ENCODE data around the gene SVIL. TPM values are rescaled to one million over a fixed set of nuclear protein-coding genes. Genes with fewer than 3 reads are reported as not detected.
A peak's percentile ranks its signal among the peaks of the same experiment; 100 is the strongest.

Gene SVIL
- total and polyA plus RNA-seq, 2 donors (not counting 1 experiment from before 2014, with no cell fraction given) = 0.74 to 0.88 TPM

DNA sequence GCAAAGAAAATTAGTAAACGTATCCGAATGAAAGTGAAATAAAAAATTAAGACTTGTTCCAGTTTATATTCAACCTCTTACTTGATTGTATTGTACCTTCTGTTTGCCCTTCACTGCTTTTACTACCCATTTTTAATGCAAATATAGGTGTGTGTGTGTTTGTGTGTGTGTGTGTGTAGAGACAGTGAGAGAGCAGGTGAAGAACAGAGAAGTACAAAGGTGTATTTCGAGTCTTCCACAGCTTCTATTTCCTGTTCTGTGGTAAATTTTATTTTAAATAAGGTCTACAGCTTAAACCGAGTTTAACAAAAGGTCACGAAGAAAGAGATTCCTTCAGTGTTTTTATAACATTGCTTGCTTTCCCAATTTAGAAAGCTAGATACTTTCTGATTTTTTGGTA is 12.7 kb upstream of the SVIL start:
- Histone ChIP-seq H3K27ac (ENCODE audit: low read length in 2 of 2) (no peak overlapping the region), H3K36me3 (replicated peaks in 1 of 2; ENCODE audit: control extremely low read depth in 1 of 2, control insufficient read depth in 1 of 2, extremely low read depth in 1 of 2, insufficient read depth in 2 of 2, low read length in 1 of 2) (peaks cover 0 to 1% of the 10 kb centered on the region in 2 experiments), H3K4me3 (ENCODE audit: control extremely low read depth in 1 of 5, extremely low read depth in 1 of 5, insufficient read depth in 1 of 5, low read depth in 2 of 5, low read length in 4 of 5) (peak overlapping the region in 1 of 5 experiments; percentile 1), H3K9me3 (ENCODE audit: control extremely low read depth in 1 of 3, control insufficient read depth in 2 of 3, insufficient read depth in 1 of 3, low read length in 2 of 3) (no peaks in the 10 kb centered on the region), H3K79me2 (ENCODE audit: control insufficient read depth, insufficient read depth, low read length) (no peaks in the 10 kb centered on the region), H2AFZ (ENCODE audit: insufficient read depth, low read depth, low read length, poor library complexity, severe bottlenecking) (no peak overlapping the region), H3K4me1 (ENCODE audit: control insufficient read depth in 2 of 2, insufficient read depth in 2 of 2, low read length in 2 of 2) (peaks cover 9 to 23% of the 10 kb centered on the region in 2 donors), H3K4me2 (replicated peaks; ENCODE audit: low read depth, low read length, poor library complexity, severe bottlenecking) (peak overlapping the region; percentile 29), H4K20me1 (ENCODE audit: control insufficient read depth, insufficient read depth, low read length, poor library complexity, severe bottlenecking) (no peaks in the 10 kb centered on the region), H3K9ac (ENCODE audit: low read length) (no peak overlapping the region), H3K27me3 (replicated peaks in 1 of 4; ENCODE audit: control extremely low read depth in 1 of 4, control insufficient read depth in 3 of 4, insufficient read depth in 4 of 4, low read length in 3 of 4) (no peaks in the 10 kb centered on the region)
- H3K4me1 Mint-ChIP-seq = peaks cover 16% of the 10 kb centered on the region
- WGBS (ENCODE audit: insufficient coverage) = no CpG with 5 or more reads among the region's 5 CpGs
- H3K27me3 Mint-ChIP-seq = no peaks in the 10 kb centered on the region
- DNase-seq (peak; percentile 53), ATAC-seq (ENCODE audit: low read depth) (no peak)
- TF ChIP-seq, protein P1, sequence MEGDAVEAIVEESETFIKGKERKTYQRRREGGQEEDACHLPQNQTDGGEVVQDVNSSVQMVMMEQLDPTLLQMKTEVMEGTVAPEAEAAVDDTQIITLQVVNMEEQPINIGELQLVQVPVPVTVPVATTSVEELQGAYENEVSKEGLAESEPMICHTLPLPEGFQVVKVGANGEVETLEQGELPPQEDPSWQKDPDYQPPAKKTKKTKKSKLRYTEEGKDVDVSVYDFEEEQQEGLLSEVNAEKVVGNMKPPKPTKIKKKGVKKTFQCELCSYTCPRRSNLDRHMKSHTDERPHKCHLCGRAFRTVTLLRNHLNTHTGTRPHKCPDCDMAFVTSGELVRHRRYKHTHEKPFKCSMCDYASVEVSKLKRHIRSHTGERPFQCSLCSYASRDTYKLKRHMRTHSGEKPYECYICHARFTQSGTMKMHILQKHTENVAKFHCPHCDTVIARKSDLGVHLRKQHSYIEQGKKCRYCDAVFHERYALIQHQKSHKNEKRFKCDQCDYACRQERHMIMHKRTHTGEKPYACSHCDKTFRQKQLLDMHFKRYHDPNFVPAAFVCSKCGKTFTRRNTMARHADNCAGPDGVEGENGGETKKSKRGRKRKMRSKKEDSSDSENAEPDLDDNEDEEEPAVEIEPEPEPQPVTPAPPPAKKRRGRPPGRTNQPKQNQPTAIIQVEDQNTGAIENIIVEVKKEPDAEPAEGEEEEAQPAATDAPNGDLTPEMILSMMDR (IDR thresholded peaks at IDR 0.05) = no peak
- no peak for TF ChIP-seq EZH2 (IDR thresholded peaks at IDR 0.05; ENCODE audit: borderline replicate concordance, insufficient read depth, low read depth, low read length, poor library complexity, severe bottlenecking)
- H3K27ac Mint-ChIP-seq = no peak overlapping the region
- no peak overlapping the region for H3K4me3 Mint-ChIP-seq
- intact Hi-C loops (cut with micrococcal nuclease) = no loop called here
- H3K9me3 Mint-ChIP-seq (ENCODE audit: insufficient read depth) = no peaks in the 10 kb centered on the region
- ChIA-PET CTCF (no interaction called here), POLR2A (no interaction called here)

DNA sequence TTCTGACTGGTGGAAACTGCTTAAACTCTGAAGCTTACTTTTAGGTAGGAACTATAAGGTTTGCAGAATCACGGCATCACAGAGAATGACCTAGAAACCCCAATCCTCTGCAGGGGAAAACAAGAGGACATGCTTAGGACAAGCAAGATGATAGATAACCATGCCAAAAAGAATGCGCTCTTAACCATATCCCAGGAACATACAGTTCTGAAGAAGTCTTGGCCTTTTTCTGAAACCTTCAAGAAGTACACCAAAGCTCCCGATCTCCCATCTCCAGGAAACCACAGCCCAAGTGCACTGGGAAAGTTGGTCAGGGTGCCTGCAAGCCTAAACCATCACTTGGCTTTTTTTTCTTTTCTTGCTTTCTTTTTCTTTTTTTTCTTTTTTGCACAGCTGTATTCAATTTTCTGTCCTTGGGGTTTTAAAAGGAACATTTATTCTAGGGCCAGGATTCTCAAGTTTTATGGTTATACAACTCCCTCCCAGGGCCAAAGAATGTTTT is 12.2 kb upstream of the SVIL start:
- Histone ChIP-seq H4K20me1 (ENCODE audit: control insufficient read depth, insufficient read depth, low read length, poor library complexity, severe bottlenecking) (no peaks in the 10 kb centered on the region), H3K79me2 (ENCODE audit: control insufficient read depth, insufficient read depth, low read length) (no peaks in the 10 kb centered on the region), H3K27ac (ENCODE audit: low read length in 2 of 2) (no peak overlapping the region), H3K4me3 (ENCODE audit: control extremely low read depth in 1 of 5, extremely low read depth in 1 of 5, insufficient read depth in 1 of 5, low read depth in 2 of 5, low read length in 4 of 5) (no peak overlapping the region), H3K27me3 (replicated peaks in 1 of 4; ENCODE audit: control extremely low read depth in 1 of 4, control insufficient read depth in 3 of 4, insufficient read depth in 4 of 4, low read length in 3 of 4) (no peaks in the 10 kb centered on the region), H3K4me2 (replicated peaks; ENCODE audit: low read depth, low read length, poor library complexity, severe bottlenecking) (peak overlapping the region; percentile 29), H3K36me3 (replicated peaks in 1 of 2; ENCODE audit: control extremely low read depth in 1 of 2, control insufficient read depth in 1 of 2, extremely low read depth in 1 of 2, insufficient read depth in 2 of 2, low read length in 1 of 2) (peaks cover 0 to 1% of the 10 kb centered on the region in 2 experiments), H3K9ac (ENCODE audit: low read length) (no peak overlapping the region), H3K4me1 (ENCODE audit: control insufficient read depth in 2 of 2, insufficient read depth in 2 of 2, low read length in 2 of 2) (peaks cover 9 to 23% of the 10 kb centered on the region in 2 donors), H3K9me3 (ENCODE audit: control extremely low read depth in 1 of 3, control insufficient read depth in 2 of 3, insufficient read depth in 1 of 3, low read length in 2 of 3) (no peaks in the 10 kb centered on the region), H2AFZ (ENCODE audit: insufficient read depth, low read depth, low read length, poor library complexity, severe bottlenecking) (no peak overlapping the region)
- Mint-ChIP-seq H3K9me3 (ENCODE audit: insufficient read depth) (no peaks in the 10 kb centered on the region), H3K4me3 (no peak overlapping the region), H3K4me1 (peaks cover 16% of the 10 kb centered on the region), H3K27ac (no peak overlapping the region), H3K27me3 (no peaks in the 10 kb centered on the region)
- TF ChIP-seq, protein P1 (IDR thresholded peaks at IDR 0.05) = no peak
- TF ChIP-seq EZH2 (IDR thresholded peaks at IDR 0.05; ENCODE audit: borderline replicate concordance, insufficient read depth, low read depth, low read length, poor library complexity, severe bottlenecking) = no peak
- ChIA-PET CTCF (no interaction called here), POLR2A (no interaction called here)
- WGBS (ENCODE audit: insufficient coverage) = 40% methylated on average over 2 of the region's 3 CpGs
- ATAC-seq (ENCODE audit: low read depth) (no peak), DNase-seq (no peak)
- intact Hi-C loops (cut with micrococcal nuclease) = no loop called here
